Caco-2 (cell line): ENCODE data around the gene ATP8B4. TPM values are rescaled to one million over a fixed set of nuclear protein-coding genes. Genes with fewer than 3 reads are reported as not detected.

Source experiments
- BruUV-seq: library from RNA; stranded (reverse); fragments of 400-500 nt; replicated peaks from 2 replicates; lab custom pipeline; 2021; lab: Mats Ljungman, UMichigan
- CTCF ChIA-PET: fragments of 300-600 bp; sonication (Branson Sonifier 250); formaldehyde crosslinking; loops from one replicate; lab custom pipeline; 2022; ENCODE audit warnings: antibody characterized with exemption; lab: Charles Lee
- POLR2A ChIA-PET: fragments of 300-600 bp; sonication (Branson Sonifier 250); formaldehyde crosslinking; loops from one replicate; lab custom pipeline; 2022; ENCODE audit warnings: antibody characterized with exemption; lab: Charles Lee
- DNase-seq, 2 experiments: peaks; one replicate each; pipeline versions ENCODE4 v3.0.0 to v3.0.0-alpha.2; 2020 to 2022
- H3K27me3 ChIP-seq: replicated peaks from 2 replicates; pipeline ENCODE4 v1.6.0; 2011; ENCODE audit warnings: low read length; ENCODE audit not compliant: control insufficient read depth, insufficient read depth
- H3K36me3 ChIP-seq: 2 replicates; pipeline ENCODE4 v1.5.1; 2011; ENCODE audit warnings: low read length; ENCODE audit not compliant: control insufficient read depth, insufficient read depth
- H3K4me1 ChIP-seq: fragments of 250-450 bp; sonication (Bioruptor Pico); 2 replicates; pipeline ENCODE4 v1.5.1; 2020; ENCODE audit warnings: mild to moderate bottlenecking
- H3K4me3 ChIP-seq: 2 replicates; pipeline ENCODE4 v1.5.1; 2011; ENCODE audit warnings: low read depth, mild to moderate bottlenecking, control low read depth, low read length
- H3K9me3 ChIP-seq: fragments of 250-450 bp; sonication (Bioruptor Pico); 2 replicates; pipeline ENCODE4 v1.5.1; 2020; ENCODE audit warnings: mild to moderate bottlenecking, moderate library complexity
- H3K27ac Mint-ChIP-seq: one replicate; pipeline ENCODE4 v1.8.0; 2022; ENCODE audit warnings: mixed read lengths; ENCODE audit not compliant: unreplicated experiment
- H3K27me3 Mint-ChIP-seq: one replicate; pipeline ENCODE4 v1.8.0; 2022; ENCODE audit warnings: mixed read lengths; ENCODE audit not compliant: insufficient read depth, unreplicated experiment
- H3K36me3 Mint-ChIP-seq: one replicate; pipeline ENCODE4 v1.8.0; 2022; ENCODE audit warnings: mild to moderate bottlenecking, mixed read lengths; ENCODE audit not compliant: insufficient read depth, unreplicated experiment
- H3K4me1 Mint-ChIP-seq: one replicate; pipeline ENCODE4 v1.8.0; 2022; ENCODE audit warnings: low read depth, mixed read lengths; ENCODE audit not compliant: unreplicated experiment
- H3K4me3 Mint-ChIP-seq: one replicate; pipeline ENCODE4 v1.8.0; 2022; ENCODE audit warnings: mild to moderate bottlenecking, moderate library complexity, mixed read lengths; ENCODE audit not compliant: unreplicated experiment
- H3K9me3 Mint-ChIP-seq: one replicate; pipeline ENCODE4 v1.8.0; 2022; ENCODE audit warnings: mixed read lengths; ENCODE audit not compliant: unreplicated experiment
- CTCF ChIP-seq, 2 experiments: fragments of 200-600 bp in 1 of 2; IDR thresholded peaks; 1 replicate in 1 of 2; 2 replicates in 1 of 2; pipeline versions ENCODE4 v1.5.1 to v1.8.0; 2011 to 2022; ENCODE audit warnings: antibody characterized with exemption in 1 of 2, control low read depth in 1 of 2, inconsistent platforms in 1 of 2, low read depth in 1 of 2, low read length in 1 of 2, mild to moderate bottlenecking in 1 of 2, moderate library complexity in 1 of 2; ENCODE audit not compliant: insufficient read depth in 1 of 2, severe bottlenecking in 1 of 2, unreplicated experiment in 1 of 2
- intact Hi-C: fragments of 100-400 bp; cut with micrococcal nuclease; formaldehyde crosslinking; loops from one replicate; pipeline ENCODE4 v1.10.0; 2022; ENCODE audit not compliant: unreplicated experiment
- total RNA-seq: library from RNA; stranded (reverse); gene quantifications from 2 replicates; pipeline ENCODE4 v1.2.3, GENCODE V29; 2022

ATP8B4 gene
- total RNA-seq, 1 experiment from 2014 or later, result 0.57 TPM

GRCh38 chr15:49848807-49849206 lies 270.2 kb downstream of the ATP8B4 start:
- Histone ChIP-seq H3K36me3 (no peaks in the 10 kb centered on the region), H3K4me1 (peaks cover 11% of the 10 kb centered on the region), H3K27me3 (no peaks in the 10 kb centered on the region), H3K4me3 (no peak overlapping the region), H3K9me3 (peaks cover 3% of the 10 kb centered on the region)
- Mint-ChIP-seq H3K9me3 (peaks cover 7% of the 10 kb centered on the region), H3K4me3 (no peak overlapping the region), H3K27ac (no peak overlapping the region), H3K36me3 (peaks cover 6% of the 10 kb centered on the region), H3K4me1 (peaks cover 9% of the 10 kb centered on the region), H3K27me3 (no peaks in the 10 kb centered on the region)
- intact Hi-C loops, result no loop called here
- ChIA-PET POLR2A (no interaction called here), CTCF (no interaction called here)
- no peak for DNase-seq
- no peak for TF ChIP-seq CTCF (IDR thresholded peaks at IDR 0.05; ENCODE audit: insufficient read depth in 1 of 2, low read depth in 1 of 2, low read length in 1 of 2, severe bottlenecking in 1 of 2, unreplicated experiment in 1 of 2)
- BruUV-seq, result no TSS peak

- no TSS peak for BruUV-seq
- CTCF ChIA-PET, result no interaction called here
- no peaks in the 10 kb centered on the region for H3K36me3 ChIP-seq
Measured at GRCh38 chr15:49848282-49848724, 270.7 kb downstream of the ATP8B4 start.

GRCh38 chr15:49847423-49848281 lies 271.4 kb downstream of the ATP8B4 start:
- Histone ChIP-seq H3K36me3 (no peaks in the 10 kb centered on the region), H3K9me3 (peaks cover 3% of the 10 kb centered on the region), H3K27me3 (no peaks in the 10 kb centered on the region), H3K4me3 (no peak overlapping the region), H3K4me1 (peaks cover 11% of the 10 kb centered on the region)
- intact Hi-C loops, result no loop called here
- no TSS peak for BruUV-seq
- no peak for DNase-seq
- H3K9me3 Mint-ChIP-seq, result peaks cover 17% of the 10 kb centered on the region
- no peak overlapping the region for H3K4me3 Mint-ChIP-seq
- no peak overlapping the region for H3K27ac Mint-ChIP-seq
- no peaks in the 10 kb centered on the region for H3K27me3 Mint-ChIP-seq
- TF ChIP-seq CTCF (IDR thresholded peaks at IDR 0.05; ENCODE audit: insufficient read depth in 1 of 2, low read depth in 1 of 2, low read length in 1 of 2, severe bottlenecking in 1 of 2, unreplicated experiment in 1 of 2), result no peak
- H3K36me3 Mint-ChIP-seq, result peaks cover 10% of the 10 kb centered on the region
- ChIA-PET CTCF (no interaction called here), POLR2A (no interaction called here)
- H3K4me1 Mint-ChIP-seq, result peaks cover 15% of the 10 kb centered on the region

More at GRCh38 chr15:49848282-49848724, 270.7 kb downstream of the ATP8B4 start:
- peaks cover 10% of the 10 kb centered on the region for H3K4me1 Mint-ChIP-seq
- no peak overlapping the region for H3K4me3 Mint-ChIP-seq
- intact Hi-C loops, result no loop called here
- Histone ChIP-seq H3K27me3 (no peaks in the 10 kb centered on the region), H3K4me1 (peaks cover 11% of the 10 kb centered on the region), H3K9me3 (peaks cover 3% of the 10 kb centered on the region), H3K4me3 (no peak overlapping the region)
- no peak for DNase-seq
- no peak overlapping the region for H3K27ac Mint-ChIP-seq
- no peak for TF ChIP-seq CTCF (IDR thresholded peaks at IDR 0.05; ENCODE audit: insufficient read depth in 1 of 2, low read depth in 1 of 2, low read length in 1 of 2, severe bottlenecking in 1 of 2, unreplicated experiment in 1 of 2)
- POLR2A ChIA-PET, result no interaction called here
- H3K36me3 Mint-ChIP-seq, result peaks cover 6% of the 10 kb centered on the region
- H3K27me3 Mint-ChIP-seq, result no peaks in the 10 kb centered on the region
- H3K9me3 Mint-ChIP-seq, result peaks cover 11% of the 10 kb centered on the region
